Transverse colon (tissue), 3 donors: ENCODE results near the gene S100A7A.

Source experiments
- POLR2A ChIP-seq: fragments of 450-650 bp; IDR thresholded peaks from one replicate; pipeline ENCODE4 v1.6.1; 2016; ENCODE audit warnings: antibody characterized with exemption, mild to moderate bottlenecking, moderate library complexity
- POLR2AphosphoS5 ChIP-seq, 3 donors: sonication (generic); formaldehyde crosslinking; IDR thresholded peaks; one replicate each; pipeline ENCODE4 v1.6.1; 2016; ENCODE audit warnings: antibody characterized with exemption in 3 of 3

DNA sequence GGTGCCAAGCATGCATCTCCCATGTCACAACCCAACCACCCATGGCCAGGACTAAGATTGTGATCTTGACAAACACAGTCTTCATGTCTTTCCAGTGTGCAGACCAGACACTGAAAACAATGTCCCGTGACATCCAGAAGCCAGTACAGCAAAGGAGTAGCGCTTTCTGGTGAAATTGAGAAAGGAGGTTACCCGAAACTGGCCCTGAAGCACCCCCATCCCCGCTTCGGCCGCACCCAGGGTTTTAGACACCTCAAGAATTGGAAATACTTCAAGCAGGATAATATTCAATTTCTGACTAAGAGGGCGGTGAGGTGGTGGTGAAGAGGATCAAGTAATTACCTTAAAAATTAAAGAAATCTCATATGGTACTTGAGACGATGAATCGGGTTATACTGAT lies 14.9 kb upstream of the S100A7A start:
- no peak for TF ChIP-seq POLR2A
- TF ChIP-seq POLR2AphosphoS5 (IDR thresholded peaks at IDR 0.05), result no peak
